ENCODE measurements around the gene FXYD1.
"Not testable (repeated sequence)": the region's sequence is repeated elsewhere in the genome, so short reads cannot be mapped to it uniquely, and the experiment has no call there.

Gene FXYD1

DNA sequence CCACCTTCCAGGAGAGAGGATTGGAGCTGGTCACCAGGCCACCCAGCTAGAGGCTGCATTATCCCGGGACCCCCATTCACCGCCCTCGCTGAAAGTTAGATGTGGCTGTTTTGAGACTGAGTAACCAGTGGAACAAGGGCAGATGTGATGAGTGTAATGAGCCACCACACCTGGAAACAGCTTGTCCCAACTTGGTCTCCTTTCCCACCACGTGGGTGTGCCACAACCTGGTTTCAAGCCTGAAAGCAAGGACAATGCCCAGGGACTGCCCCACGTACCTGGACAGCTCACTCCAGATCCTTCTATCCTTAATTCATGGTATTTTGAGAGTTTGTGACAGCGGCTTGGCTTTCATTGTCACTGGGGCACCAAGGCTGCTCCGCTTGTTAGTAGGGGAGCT, 10.8 kb upstream of the FXYD1 start:
- Histone ChIP-seq H2AFZ (ENCODE audit: insufficient read depth, low read length, poor library complexity) (no peak overlapping the region), H3K4ac (ENCODE audit: low read depth, low read length) (no peak overlapping the region), H3K14ac (ENCODE audit: low read length) (no peak overlapping the region), H3K27me3 (ENCODE audit: insufficient read depth, low read length) (no peaks in the 10 kb centered on the region), H2BK120ac (ENCODE audit: insufficient read depth, low read length, poor library complexity) (no peak overlapping the region), H3K79me2 (ENCODE audit: control insufficient read depth, insufficient read depth, low read length, poor library complexity) (no peaks in the 10 kb centered on the region), H2BK5ac (ENCODE audit: low read depth, low read length, poor library complexity) (no peak overlapping the region), H3K79me1 (ENCODE audit: low read length) (no peaks in the 10 kb centered on the region), H4K91ac (ENCODE audit: low read depth, low read length) (no peak overlapping the region), H3K23ac (ENCODE audit: low read length) (no peak overlapping the region), H3K36me3 (ENCODE audit: control insufficient read depth in 1 of 2, insufficient read depth in 2 of 2, low read length in 2 of 2) (no peaks in the 10 kb centered on the region), H2AK5ac (ENCODE audit: low read length) (no peak overlapping the region), H3K18ac (ENCODE audit: low read length) (no peak overlapping the region), H3K27ac (ENCODE audit: low read depth, low read length) (no peak overlapping the region), H4K8ac (ENCODE audit: low read depth, low read length) (no peak overlapping the region), H3K4me3 (ENCODE audit: low read depth, low read length) (no peak overlapping the region), H3K9ac (ENCODE audit: low read length) (no peak overlapping the region), H4K12ac (ENCODE audit: low read depth, low read length) (no peak overlapping the region), H3K4me2 (ENCODE audit: low read length) (no peak overlapping the region), H3K9me3 (ENCODE audit: insufficient read depth, low read depth, low read length) (peaks cover 4% of the 10 kb centered on the region), H2BK12ac (ENCODE audit: low read length) (no peak overlapping the region), H3K4me1 (ENCODE audit: control insufficient read depth in 1 of 2, insufficient read depth in 2 of 2, low read length in 2 of 2) (no peaks in the 10 kb centered on the region)
- no peak for DNase-seq
- WGBS (ENCODE audit: extremely low coverage, insufficient coverage, insufficient read length), result no CpG with 5 or more reads among the region's 7 CpGs

DNA sequence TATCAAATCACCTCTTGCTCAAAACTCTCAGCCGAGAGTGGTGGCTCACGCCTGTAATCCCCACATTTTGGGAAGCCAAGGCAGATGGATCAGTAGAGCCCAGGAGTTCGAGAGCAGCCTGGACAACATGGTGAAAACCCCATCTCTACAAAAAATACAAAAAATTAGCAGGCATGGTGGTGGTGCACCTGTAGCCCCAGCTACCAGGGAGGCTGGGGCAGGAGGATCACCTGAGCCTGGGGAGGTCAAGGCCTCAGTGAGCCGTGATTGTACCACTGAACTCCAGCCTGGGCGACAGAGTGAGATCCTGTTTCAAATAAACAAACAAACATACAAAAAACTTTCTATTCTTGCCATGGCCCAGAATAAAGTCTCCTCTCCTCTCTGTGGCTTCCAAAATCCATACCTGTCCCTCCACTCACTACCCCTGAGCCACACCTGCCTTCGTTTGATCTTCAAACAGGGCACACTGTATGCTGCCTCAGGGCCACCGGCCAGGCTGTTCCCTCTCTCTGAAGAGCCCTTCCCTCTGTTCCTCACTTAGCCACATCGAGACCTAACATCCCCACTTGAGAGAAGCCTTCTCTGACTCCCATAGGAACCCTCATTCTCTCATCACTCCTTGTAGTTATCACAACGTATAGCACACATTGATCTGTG, 10.1 kb upstream of the FXYD1 start:
- H2BK120ac ChIP-seq (ENCODE audit: insufficient read depth, low read length, poor library complexity), result no peak overlapping the region
- H3K4ac ChIP-seq (ENCODE audit: low read depth, low read length), result no peak overlapping the region
- H3K4me2 ChIP-seq (ENCODE audit: low read length), result no peak overlapping the region
- no peaks in the 10 kb centered on the region for H3K4me1 ChIP-seq (ENCODE audit: control insufficient read depth in 1 of 2, insufficient read depth in 2 of 2, low read length in 2 of 2)
- no peak overlapping the region for H3K14ac ChIP-seq (ENCODE audit: low read length)
- H3K23ac ChIP-seq (ENCODE audit: low read length), result no peak overlapping the region
- no peak overlapping the region for H4K12ac ChIP-seq (ENCODE audit: low read depth, low read length)
- no peaks in the 10 kb centered on the region for H3K36me3 ChIP-seq (ENCODE audit: control insufficient read depth in 1 of 2, insufficient read depth in 2 of 2, low read length in 2 of 2)
- no peak overlapping the region for H3K18ac ChIP-seq (ENCODE audit: low read length)
- H3K79me2 ChIP-seq (ENCODE audit: control insufficient read depth, insufficient read depth, low read length, poor library complexity), result no peaks in the 10 kb centered on the region
- no peak overlapping the region for H2BK12ac ChIP-seq (ENCODE audit: low read length)
- no peak overlapping the region for H3K9ac ChIP-seq (ENCODE audit: low read length)
- no peaks in the 10 kb centered on the region for H3K79me1 ChIP-seq (ENCODE audit: low read length)
- H2AFZ ChIP-seq (ENCODE audit: insufficient read depth, low read length, poor library complexity), result no peak overlapping the region
- H2AK5ac ChIP-seq (ENCODE audit: low read length), result no peak overlapping the region
- no peak overlapping the region for H4K91ac ChIP-seq (ENCODE audit: low read depth, low read length)
- no peaks in the 10 kb centered on the region for H3K27me3 ChIP-seq (ENCODE audit: insufficient read depth, low read length)
- H3K9me3 ChIP-seq (ENCODE audit: insufficient read depth, low read depth, low read length), result peaks cover 4% of the 10 kb centered on the region
- H3K4me3 ChIP-seq (ENCODE audit: low read depth, low read length), result no peak overlapping the region
- H2BK5ac ChIP-seq (ENCODE audit: low read depth, low read length, poor library complexity), result no peak overlapping the region
- H4K8ac ChIP-seq (ENCODE audit: low read depth, low read length), result no peak overlapping the region
- no peak overlapping the region for H3K27ac ChIP-seq (ENCODE audit: low read depth, low read length)
- no peak for DNase-seq
- WGBS (ENCODE audit: extremely low coverage, insufficient coverage, insufficient read length), result no CpG with 5 or more reads among the region's 9 CpGs

DNA sequence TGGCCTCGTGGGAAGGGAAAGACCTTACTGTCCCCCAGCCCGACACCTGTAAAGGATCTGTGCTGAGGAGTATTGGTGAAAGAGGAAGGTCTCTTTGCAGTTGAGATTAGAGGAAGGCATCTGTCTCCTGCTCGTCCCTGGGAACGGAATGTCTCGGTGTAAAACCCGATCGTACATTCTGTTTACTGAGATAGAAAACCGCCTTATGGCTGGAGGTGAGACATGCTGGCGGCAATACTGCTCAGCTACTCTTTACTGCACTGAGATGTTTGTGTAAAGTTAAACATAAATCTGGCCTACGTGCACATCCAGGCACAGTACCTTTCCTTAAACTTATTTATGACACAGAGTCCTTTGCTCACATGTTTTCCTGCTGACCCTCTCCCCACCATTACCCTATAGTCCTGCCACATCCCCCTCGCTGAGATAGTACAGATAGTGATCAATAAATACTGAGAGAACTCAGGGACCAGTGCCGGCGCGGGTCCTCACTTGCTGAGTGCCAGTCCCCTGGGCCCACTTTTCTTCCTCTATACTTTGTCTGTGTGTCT, 8.8 kb upstream of the FXYD1 start:
- not testable (repeated sequence) for H3K4me3 ChIP-seq (ENCODE audit: low read depth, low read length); H2BK12ac ChIP-seq (ENCODE audit: low read length); H3K4me1 ChIP-seq (ENCODE audit: control insufficient read depth in 1 of 2, insufficient read depth in 2 of 2, low read length in 2 of 2); H4K8ac ChIP-seq (ENCODE audit: low read depth, low read length); H3K79me2 ChIP-seq (ENCODE audit: control insufficient read depth, insufficient read depth, low read length, poor library complexity); H3K9ac ChIP-seq (ENCODE audit: low read length); H3K27ac ChIP-seq (ENCODE audit: low read depth, low read length); H3K18ac ChIP-seq (ENCODE audit: low read length); H3K4me2 ChIP-seq (ENCODE audit: low read length); H3K14ac ChIP-seq (ENCODE audit: low read length); H4K12ac ChIP-seq (ENCODE audit: low read depth, low read length); H3K27me3 ChIP-seq (ENCODE audit: insufficient read depth, low read length); H2AFZ ChIP-seq (ENCODE audit: insufficient read depth, low read length, poor library complexity); H3K36me3 ChIP-seq (ENCODE audit: control insufficient read depth in 1 of 2, insufficient read depth in 2 of 2, low read length in 2 of 2); H4K91ac ChIP-seq (ENCODE audit: low read depth, low read length); H3K79me1 ChIP-seq (ENCODE audit: low read length); H3K9me3 ChIP-seq (ENCODE audit: insufficient read depth, low read depth, low read length); H2AK5ac ChIP-seq (ENCODE audit: low read length); DNase-seq; H2BK5ac ChIP-seq (ENCODE audit: low read depth, low read length, poor library complexity); H3K4ac ChIP-seq (ENCODE audit: low read depth, low read length); H2BK120ac ChIP-seq (ENCODE audit: insufficient read depth, low read length, poor library complexity); H3K23ac ChIP-seq (ENCODE audit: low read length)
- WGBS (ENCODE audit: extremely low coverage, insufficient coverage, insufficient read length), result no CpG with 5 or more reads among the region's 14 CpGs

DNA sequence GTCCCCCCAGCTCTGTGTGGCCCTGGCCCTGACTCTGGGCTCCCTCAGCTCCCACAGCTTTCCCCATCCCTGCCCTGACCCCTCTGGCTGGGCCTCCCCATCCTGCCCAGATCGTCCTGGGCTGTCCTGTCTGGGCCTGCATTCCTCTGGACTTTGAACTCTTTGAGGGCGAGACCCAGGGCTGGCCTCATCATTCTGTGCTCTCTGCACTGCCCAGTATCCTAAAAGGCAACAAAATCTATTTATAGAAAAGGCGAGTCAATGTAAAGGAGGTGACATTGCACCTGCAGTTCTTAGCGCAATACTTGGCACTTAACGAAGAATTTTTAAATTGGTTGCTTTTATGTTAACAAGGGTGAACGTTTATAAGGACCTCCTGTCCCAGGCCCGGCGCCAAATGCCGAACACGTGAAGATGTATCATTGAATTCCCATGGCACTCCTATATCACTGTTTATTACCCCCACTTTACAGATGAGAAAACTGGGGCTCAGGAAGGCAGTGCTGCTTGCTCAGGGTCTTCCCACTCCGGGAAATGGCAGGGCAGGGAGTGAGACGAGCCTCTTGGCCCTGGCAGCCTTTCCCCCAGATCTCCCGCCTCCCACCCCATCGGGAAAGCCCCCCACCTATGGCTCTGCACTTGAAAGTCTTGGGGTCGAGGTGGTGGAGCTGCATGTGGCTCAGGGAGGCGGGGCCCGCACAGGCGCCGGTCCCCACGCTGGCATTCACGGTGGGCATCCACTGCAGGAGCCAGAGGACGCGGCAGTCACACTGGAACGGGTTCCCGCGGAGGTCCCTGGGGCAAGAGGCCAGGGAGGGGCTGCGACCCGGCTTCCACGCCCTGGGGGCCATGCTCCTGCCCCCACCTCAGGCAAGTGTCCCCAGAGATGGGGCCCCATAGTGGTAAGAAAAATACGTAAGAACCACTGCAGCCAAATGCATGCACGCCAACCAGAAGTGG, 7.6 kb upstream of the FXYD1 start:
- Histone ChIP-seq H3K36me3 (ENCODE audit: control insufficient read depth in 1 of 2, insufficient read depth in 2 of 2, low read length in 2 of 2) (no peaks in the 10 kb centered on the region), H3K23ac (ENCODE audit: low read length) (no peak overlapping the region), H3K27ac (ENCODE audit: low read depth, low read length) (no peak overlapping the region), H2BK12ac (ENCODE audit: low read length) (no peak overlapping the region), H2BK5ac (ENCODE audit: low read depth, low read length, poor library complexity) (no peak overlapping the region), H2AFZ (ENCODE audit: insufficient read depth, low read length, poor library complexity) (no peak overlapping the region), H3K79me1 (ENCODE audit: low read length) (no peaks in the 10 kb centered on the region), H3K4ac (ENCODE audit: low read depth, low read length) (no peak overlapping the region), H3K9ac (ENCODE audit: low read length) (no peak overlapping the region), H3K79me2 (ENCODE audit: control insufficient read depth, insufficient read depth, low read length, poor library complexity) (no peaks in the 10 kb centered on the region), H4K91ac (ENCODE audit: low read depth, low read length) (no peak overlapping the region), H3K4me3 (ENCODE audit: low read depth, low read length) (no peak overlapping the region), H4K12ac (ENCODE audit: low read depth, low read length) (no peak overlapping the region), H3K4me1 (ENCODE audit: control insufficient read depth in 1 of 2, insufficient read depth in 2 of 2, low read length in 2 of 2) (no peaks in the 10 kb centered on the region), H2BK120ac (ENCODE audit: insufficient read depth, low read length, poor library complexity) (no peak overlapping the region), H2AK5ac (ENCODE audit: low read length) (no peak overlapping the region), H3K4me2 (ENCODE audit: low read length) (no peak overlapping the region), H4K8ac (ENCODE audit: low read depth, low read length) (no peak overlapping the region), H3K14ac (ENCODE audit: low read length) (no peak overlapping the region), H3K9me3 (ENCODE audit: insufficient read depth, low read depth, low read length) (peaks cover 3% of the 10 kb centered on the region), H3K27me3 (ENCODE audit: insufficient read depth, low read length) (no peaks in the 10 kb centered on the region), H3K18ac (ENCODE audit: low read length) (no peak overlapping the region)
- no CpG with 5 or more reads among the region's 31 CpGs for WGBS (ENCODE audit: extremely low coverage, insufficient coverage, insufficient read length)
- no peak for DNase-seq
